Activated CD4-positive, alpha-beta T cell treated with anti-CD3 and anti-CD28 coated beads, Interleukin-2, amount 50 U/mL, for 4 hours (primary cell): ENCODE measurements around the gene TBC1D2.
"Not testable (repeated sequence)": the region's sequence is repeated elsewhere in the genome, so short reads cannot be mapped to it uniquely, and the experiment has no call there.

Experiments
- DNase-seq, 2 experiments: peaks; one replicate each; pipeline ENCODE4 v3.0.0-alpha.2; 2020

Gene TBC1D2

GRCh38 chr9:98269652-98270051 lies 14.2 kb upstream of the TBC1D2 start:
- DNase-seq, result not testable (repeated sequence)

- not testable (repeated sequence) for DNase-seq
Measured at GRCh38 chr9:98267556-98267955, 12.1 kb upstream of the TBC1D2 start.

- no peak for DNase-seq
Measured at GRCh38 chr9:98264516-98264915, 9.1 kb upstream of the TBC1D2 start.

GRCh38 chr9:98263482-98264357 lies 8.3 kb upstream of the TBC1D2 start:
- DNase-seq, result peak; percentile 82 to 85

GRCh38 chr9:98263080-98263479 lies 7.6 kb upstream of the TBC1D2 start:
- DNase-seq, result no peak

GRCh38 chr9:98262056-98262455 lies 6.6 kb upstream of the TBC1D2 start:
- DNase-seq, result no peak

GRCh38 chr9:98260635-98261034 lies 5.2 kb upstream of the TBC1D2 start:
- no peak for DNase-seq

GRCh38 chr9:98259791-98260190 lies 4.3 kb upstream of the TBC1D2 start:
- DNase-seq, result no peak

- DNase-seq, result peak; percentile 15 to 23
Measured at GRCh38 chr9:98256756-98257155, 1.3 kb upstream of the TBC1D2 start.

- no peak for DNase-seq
Measured at GRCh38 chr9:98255061-98255577, 330 bp downstream of the TBC1D2 start.

GRCh38 chr9:98254228-98255060 lies 1.0 kb downstream of the TBC1D2 start:
- DNase-seq, result no peak

- DNase-seq, result no peak
Measured at GRCh38 chr9:98253565-98253964, 1.9 kb downstream of the TBC1D2 start.

- DNase-seq, result no peak
Measured at GRCh38 chr9:98251551-98251950, 3.9 kb downstream of the TBC1D2 start.

- no peak for DNase-seq
Measured at GRCh38 chr9:98249771-98250170, 5.7 kb downstream of the TBC1D2 start.

GRCh38 chr9:98248737-98249474 lies 6.5 kb downstream of the TBC1D2 start:
- DNase-seq, result peak; percentile 4

GRCh38 chr9:98247831-98248657 lies 7.4 kb downstream of the TBC1D2 start:
- no peak for DNase-seq

GRCh38 chr9:98242426-98242825 lies 13.0 kb downstream of the TBC1D2 start:
- no peak for DNase-seq

GRCh38 chr9:98241357-98242300 lies 13.8 kb downstream of the TBC1D2 start:
- no peak for DNase-seq

GRCh38 chr9:98240475-98240874 lies 15.0 kb downstream of the TBC1D2 start:
- no peak for DNase-seq

- DNase-seq, result no peak
Measured at GRCh38 chr9:98236901-98237487, 18.5 kb downstream of the TBC1D2 start.
